GM19193 (cell line): ENCODE results near the gene TCN2.

Experiments
- POLR2A ChIP-seq: IDR thresholded peaks from 4 replicates; pipeline ENCODE4 v1.6.1; 2011; ENCODE audit not compliant: insufficient read depth, insufficient read length; ENCODE audit errors: extremely low read depth

TCN2 gene

DNA sequence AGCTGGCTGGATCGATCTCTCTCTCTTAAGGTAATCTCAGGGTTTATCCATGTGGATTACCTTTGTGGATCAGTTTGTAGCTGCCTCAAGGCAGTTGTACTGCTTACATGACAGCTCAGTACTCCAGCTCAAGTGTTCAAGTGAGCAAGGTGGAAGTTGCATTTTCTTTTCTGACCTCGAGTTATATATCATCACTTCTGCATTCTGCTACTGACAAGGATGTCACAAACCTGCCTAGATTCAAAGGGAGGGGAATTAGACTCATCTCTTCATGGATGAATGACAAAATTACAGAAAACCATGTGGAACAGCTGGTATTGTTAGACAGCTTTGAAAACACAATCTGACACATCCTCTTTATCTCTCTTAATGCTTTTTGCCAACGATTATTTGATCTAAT, 6.1 kb upstream of the TCN2 start:
- TF ChIP-seq POLR2A = no peak

DNA sequence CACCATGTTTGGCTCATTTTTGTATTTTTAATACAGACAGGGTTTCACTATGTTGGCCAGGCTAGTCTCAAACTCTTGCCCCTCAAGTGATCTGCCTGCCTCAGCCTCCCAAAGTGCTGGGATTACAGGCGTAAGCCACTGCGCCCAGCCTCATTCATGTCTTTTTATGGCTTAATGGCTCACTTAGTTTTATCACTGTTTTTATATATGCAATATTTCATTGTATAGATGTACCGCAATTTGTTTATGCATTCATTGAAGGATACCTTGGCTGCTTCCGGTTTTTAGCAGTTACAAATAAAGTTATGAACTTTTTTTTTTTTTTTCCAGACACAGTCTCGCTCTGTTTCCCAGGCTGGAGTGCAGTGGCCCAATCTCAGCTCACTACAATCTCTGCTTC, 5.5 kb upstream of the TCN2 start:
- no peak for TF ChIP-seq POLR2A

DNA sequence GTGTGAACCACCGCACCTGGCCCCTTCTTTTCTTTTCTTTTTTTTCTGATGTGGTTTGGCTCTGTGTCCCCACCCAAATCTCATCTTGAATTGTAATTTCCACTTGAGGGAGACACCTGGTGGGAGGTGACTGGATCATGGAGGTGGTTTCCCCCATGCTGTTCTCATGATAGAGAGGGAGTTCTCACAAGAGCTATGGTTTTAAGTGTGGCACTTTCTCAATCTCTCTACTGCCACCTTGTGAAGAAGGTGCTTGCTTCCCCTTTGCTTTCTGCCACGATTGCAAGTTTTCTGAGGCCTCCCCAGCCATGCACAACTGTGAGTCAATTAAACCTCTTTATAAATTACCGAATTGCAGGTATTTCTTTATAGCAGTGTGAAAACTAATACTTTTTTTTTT, 4.9 kb upstream of the TCN2 start:
- no peak for TF ChIP-seq POLR2A

- no peak for TF ChIP-seq POLR2A
These were observed 3.2 kb upstream of the TCN2 start for GRCh38 chr22:30603801-30604200.

DNA sequence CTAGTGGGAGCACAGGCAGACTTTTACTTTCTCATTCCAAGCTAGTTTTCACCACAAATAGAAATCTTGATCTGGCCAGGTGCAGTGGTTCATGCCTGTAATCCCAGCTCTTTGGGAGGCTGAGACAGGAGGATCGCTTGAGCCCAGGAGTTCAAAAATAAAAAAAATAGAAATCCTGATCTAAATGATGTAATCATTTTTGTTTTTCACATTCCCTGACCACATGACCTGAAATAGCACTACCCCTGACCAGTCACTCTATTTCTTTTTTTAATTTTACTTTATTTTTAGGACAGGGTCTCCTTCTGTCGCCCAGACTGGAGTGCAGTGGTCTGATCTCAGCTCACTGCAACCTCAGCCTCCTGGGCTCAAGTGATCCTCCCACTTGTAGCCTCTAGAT, 2.3 kb upstream of the TCN2 start:
- TF ChIP-seq POLR2A = no peak

GRCh38 chr22:30605449-30606110, 1.4 kb upstream of the TCN2 start:
- no peak for TF ChIP-seq POLR2A

DNA sequence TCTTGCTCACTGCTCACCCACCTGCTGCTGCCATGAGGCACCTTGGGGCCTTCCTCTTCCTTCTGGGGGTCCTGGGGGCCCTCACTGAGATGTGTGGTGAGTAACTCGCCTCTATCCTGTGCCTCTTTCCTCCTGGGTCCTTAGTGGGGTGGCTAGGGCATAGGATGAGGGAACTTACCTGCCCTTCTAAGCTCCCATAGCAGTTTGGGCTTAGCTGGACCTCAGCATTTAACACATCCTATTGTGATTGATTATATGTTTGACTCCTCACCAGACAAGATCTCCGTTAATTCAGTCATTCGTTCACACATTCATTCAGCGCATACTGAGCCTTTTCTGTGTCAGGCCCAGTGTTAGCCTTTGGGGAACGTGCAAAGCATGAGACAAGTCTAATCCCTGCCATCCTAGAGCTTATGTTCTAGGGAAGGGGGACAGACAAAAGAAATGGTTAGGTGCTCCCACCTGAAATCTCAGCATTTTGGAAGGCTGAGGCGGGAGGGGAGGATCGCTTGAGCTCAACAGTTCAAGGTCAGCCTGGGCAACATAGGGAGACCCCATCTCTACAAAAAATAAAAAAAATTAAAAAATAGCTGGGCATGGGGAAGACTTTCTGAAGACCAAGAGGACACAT, 441 bp downstream of the TCN2 start:
- no peak for TF ChIP-seq POLR2A

DNA sequence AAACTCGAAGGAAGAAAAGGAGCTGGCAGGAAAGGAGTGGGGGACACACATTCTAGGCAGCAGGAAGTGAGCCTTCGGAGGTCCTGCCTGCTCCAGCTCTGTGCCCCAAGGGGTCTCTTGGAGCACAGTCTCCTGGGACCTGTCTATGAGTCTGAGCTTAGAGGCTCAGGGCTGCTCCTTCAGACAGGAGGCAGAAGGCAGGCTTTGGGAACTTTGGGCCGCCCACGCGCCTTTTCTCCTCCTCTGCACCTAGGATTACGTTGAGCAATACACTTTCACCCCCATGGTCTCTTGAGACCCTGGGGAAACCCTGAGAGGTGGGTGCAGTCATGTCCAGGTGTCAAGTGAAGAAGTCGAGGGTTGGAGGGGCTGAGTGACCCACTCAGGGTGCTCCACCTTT, 965 bp downstream of the TCN2 start:
- peak; percentile 19 for TF ChIP-seq POLR2A

DNA sequence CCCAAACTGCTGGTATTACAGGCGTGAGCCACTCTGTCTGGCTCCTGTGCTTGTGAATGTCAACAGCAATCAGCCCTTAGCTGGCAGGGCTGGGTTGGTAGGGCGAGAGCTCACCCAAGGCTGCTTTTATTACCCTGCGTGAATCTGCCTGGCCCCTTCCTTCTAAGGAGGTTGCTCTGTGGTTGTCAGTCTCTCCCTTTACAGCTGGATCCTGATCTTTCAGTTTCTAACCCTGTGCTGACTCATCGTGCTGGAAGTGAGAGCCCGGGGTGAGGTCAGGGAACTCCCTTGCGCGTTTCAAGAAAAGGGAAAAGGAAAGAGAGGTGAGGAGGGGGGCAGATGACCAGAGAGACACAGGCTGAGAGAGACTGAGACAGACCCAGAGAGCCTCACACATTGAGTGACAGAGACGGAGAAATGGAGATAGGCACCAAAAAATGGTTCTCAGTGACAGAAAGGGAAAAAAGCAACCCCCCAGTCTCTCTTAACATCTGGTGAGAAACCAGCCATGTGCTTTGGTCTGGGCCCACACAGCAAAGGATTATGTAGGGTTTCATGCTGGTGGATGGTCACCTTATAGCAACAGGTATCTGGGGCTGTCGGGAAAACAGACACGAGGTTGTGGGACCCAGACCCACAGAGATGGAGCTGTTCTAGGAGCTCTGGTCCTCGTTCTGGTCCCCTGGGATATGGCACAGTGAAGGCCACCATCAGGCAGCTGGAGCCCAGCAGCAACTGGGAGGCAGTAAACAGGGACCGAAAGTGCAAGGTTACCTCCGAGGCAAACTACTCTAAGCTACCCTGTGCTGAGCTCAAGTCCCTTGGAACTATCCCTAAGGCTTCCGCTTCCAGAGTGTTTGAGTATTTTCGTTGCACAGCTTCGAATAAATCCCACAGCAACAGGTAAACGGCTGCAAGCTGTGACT, 2.5 kb downstream of the TCN2 start:
- no peak for TF ChIP-seq POLR2A

- TF ChIP-seq POLR2A = no peak
These were observed 3.3 kb downstream of the TCN2 start for GRCh38 chr22:30610299-30610698.

GRCh38 chr22:30611197-30611596, 4.2 kb downstream of the TCN2 start:
- no peak for TF ChIP-seq POLR2A

- no peak for TF ChIP-seq POLR2A
These were observed 5.8 kb downstream of the TCN2 start for GRCh38 chr22:30612789-30613188.

DNA sequence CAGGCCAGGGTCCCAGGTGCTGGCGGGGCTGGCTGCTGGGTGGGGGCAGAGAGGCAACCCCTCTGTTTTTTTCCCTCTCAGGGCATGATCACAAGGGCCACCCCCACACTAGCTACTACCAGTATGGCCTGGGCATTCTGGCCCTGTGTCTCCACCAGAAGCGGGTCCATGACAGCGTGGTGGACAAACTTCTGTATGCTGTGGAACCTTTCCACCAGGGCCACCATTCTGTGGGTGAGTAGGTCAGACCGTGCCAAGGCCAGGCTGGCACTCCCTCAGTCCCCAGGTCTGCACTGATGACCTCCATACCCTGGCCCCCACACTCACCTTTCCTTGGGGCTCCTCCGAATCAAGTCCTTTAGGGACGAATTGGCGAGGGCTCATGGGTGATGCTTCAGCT, 7.3 kb downstream of the TCN2 start:
- TF ChIP-seq POLR2A = no peak

- TF ChIP-seq POLR2A = no peak
These were observed 7.9 kb downstream of the TCN2 start for GRCh38 chr22:30614879-30615278.

- TF ChIP-seq POLR2A = no peak
These were observed 8.6 kb downstream of the TCN2 start for GRCh38 chr22:30615543-30615954.

GRCh38 chr22:30617819-30618218, 10.8 kb downstream of the TCN2 start:
- TF ChIP-seq POLR2A = no peak
